ENCODE measurements around the gene PLEKHA1.

Gene PLEKHA1

GRCh38 chr10:122374237-122374858 lies at the start of gene PLEKHA1:
Gene PLEKHA1 (plus strand): TSS chr10:122374708. CDS start chr10:122393201, 18,493 bp downstream.
- TF ChIP-seq CTCF (conservative IDR thresholded peaks at IDR 0.05), result no peak
- H3K27ac ChIP-seq, result peak within 1 kb of the TSS; percentile 77

DNA sequence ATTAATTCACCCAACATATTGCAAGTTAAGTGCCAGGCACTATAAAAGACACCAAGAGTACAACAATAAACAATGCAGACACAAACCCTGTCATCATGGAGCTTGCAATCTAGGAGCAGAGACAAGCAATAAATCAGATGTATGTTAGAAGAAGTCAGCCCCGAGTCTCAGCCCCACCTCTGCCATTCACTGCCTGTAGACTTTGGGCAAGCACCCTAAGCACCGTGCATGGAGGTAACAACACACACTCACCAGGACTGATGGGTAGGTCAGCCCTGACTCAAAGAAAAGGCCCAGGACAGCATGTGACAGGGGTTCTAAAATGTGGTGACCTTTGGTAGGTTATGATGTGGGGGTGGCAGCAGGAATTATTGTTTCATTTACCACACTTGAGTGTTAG lies 49.3 kb upstream of the PLEKHA1 start:
- H3K27ac ChIP-seq, result no peak overlapping the region
- TF ChIP-seq CTCF (conservative IDR thresholded peaks at IDR 0.05), result no peak

DNA sequence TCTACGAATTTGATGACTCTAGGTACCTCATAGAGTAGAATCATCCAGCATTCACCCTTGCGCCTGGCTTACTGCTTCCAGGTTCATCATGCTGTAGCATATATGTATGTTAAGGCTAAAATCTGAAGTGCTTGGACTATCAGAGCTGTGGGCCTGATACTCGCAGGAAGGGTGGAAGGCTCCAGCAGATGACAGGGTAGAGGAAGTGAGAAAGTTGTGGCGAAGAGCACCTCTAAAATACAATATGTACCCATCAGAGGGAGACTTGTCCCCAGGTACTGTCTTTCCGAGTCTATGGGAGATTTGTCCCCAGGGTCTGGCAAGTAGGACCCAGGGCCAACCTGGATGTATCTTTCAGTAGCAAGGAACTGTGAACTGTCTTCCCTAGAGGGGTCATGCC lies 48.1 kb upstream of the PLEKHA1 start:
- TF ChIP-seq CTCF (conservative IDR thresholded peaks at IDR 0.05), result no peak
- H3K27ac ChIP-seq, result no peak overlapping the region

DNA sequence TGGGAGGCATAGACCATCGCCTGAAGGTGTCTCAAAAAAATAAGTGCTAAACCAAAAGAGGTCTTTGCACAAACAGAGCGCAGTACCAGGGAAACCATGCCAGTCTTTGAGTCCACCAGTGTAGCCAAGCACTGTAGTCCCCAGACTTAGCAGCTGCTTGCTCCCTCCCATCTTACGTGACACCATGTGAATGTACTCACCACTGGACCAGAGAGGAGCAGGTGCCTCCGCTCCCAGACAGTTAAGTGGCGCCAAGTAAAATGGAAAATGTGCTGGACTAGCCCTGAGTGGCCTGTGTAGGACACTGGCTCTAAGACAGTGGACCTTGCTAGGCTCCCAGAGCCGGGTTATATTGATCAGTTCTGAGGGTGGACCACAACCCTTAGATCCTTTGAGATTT lies 47.7 kb upstream of the PLEKHA1 start:
- no peak for TF ChIP-seq CTCF (conservative IDR thresholded peaks at IDR 0.05)
- no peak overlapping the region for H3K27ac ChIP-seq

DNA sequence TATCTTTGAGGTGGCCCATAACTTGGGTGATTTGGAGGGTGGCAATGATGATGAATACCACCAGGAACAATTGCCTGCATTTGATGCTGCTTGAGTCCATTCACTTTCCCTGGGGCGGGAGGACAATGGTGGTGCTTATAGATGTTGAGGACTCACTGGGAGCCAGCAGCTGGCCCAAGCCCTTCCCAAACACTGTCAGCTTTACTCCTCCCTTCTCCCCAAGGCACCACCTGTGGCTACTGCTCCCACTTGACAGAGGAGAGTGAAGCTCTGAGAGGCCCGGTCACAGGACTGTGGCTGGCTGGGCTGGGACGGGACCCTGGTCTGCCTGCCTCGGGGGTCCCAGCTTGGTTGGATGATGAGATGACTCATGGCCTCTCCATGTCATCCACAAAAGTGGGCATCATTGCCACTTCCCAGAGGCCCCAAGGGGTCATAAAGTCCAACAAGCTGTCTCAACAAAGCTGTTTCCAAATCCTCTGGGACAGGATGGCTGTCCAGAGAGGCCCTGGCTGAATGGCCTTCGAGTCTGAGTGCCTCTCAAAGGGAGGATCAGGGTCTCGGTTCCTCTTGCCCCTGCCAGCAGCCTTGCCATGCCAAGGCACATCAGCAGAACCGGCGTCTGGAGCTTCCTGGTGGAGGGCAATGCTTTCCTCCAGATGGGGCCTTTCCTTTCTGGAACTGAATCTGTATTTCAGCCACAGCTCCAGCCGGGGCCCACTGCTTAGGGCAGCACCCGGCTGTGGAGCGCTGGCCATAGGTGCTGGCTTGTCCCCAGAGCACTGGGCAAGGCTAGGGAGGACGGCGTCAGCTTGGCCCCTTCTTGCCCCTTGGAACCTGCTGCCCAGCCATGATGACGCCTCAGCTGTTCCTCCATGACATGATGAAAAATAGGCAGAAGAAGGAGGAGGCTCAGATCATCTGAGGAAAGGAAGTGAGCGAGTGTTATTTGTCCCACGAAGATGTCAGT lies 47.0 kb upstream of the PLEKHA1 start:
- no peak overlapping the region for H3K27ac ChIP-seq
- no peak for TF ChIP-seq CTCF (conservative IDR thresholded peaks at IDR 0.05)

DNA sequence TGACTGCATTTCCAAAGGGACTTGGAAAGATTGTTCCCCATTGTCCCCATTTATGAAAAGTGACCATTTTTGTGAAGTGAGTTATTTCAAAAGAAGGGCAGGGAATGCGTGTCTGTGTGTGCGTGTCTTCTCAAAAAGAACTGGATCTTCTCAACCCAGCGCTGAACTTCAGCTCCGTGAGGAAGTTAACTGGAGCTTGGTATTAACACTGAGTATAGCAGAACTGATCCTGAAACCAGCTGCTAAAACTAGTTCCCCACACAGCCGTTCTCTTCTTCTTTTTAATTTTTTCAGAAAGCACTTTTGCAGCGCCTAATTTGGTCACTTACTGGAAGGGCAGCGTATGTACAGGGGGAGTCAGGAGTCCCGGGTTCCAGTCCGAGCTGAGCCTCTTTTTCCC lies 45.8 kb upstream of the PLEKHA1 start:
- no peak overlapping the region for H3K27ac ChIP-seq
- TF ChIP-seq CTCF (conservative IDR thresholded peaks at IDR 0.05), result no peak

DNA sequence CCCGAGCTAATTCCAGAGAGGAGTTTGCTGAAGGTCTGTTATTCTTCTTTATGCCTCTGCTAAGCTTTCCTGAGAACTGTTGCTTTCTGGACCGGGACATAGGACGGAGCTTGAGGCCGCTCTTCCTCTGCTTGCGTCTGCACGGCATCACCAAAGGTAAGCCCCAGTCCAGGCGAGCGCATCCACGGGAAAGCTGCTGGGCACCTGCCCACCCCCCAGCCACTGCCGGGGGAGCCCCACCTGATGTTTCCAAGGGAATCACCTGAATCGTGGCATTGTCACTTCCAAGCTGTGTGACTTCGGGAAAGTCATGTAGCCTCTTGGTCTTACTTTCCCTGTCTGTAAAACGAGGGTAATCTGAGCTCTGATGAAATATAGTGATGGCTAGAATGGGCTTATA lies 45.1 kb upstream of the PLEKHA1 start:
- no peak for TF ChIP-seq CTCF (conservative IDR thresholded peaks at IDR 0.05)
- no peak overlapping the region for H3K27ac ChIP-seq

Data from VCaP (cell line).